Measurements from ENCODE around the gene TRRAP.

The TRRAP gene

DNA sequence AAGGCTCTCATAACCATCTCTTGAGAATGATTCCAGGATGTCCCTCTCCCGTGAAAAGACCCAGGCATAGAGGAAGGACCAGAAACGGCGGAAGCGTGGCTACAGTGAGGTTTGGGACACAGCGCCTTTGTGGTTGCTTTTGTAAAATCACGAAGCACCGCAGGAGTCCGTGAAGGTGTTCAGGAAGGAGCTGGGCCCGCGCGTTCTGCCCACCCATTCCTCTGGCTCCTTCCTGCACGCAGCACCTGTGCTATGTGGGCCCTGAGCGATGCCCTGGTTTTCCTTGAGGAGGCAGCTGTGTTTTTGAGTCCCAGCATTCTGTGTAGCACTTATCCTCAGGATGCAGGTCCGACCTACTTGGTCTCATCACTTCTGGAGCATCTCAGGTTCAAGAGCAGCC is 112.8 kb downstream of the TRRAP start:
- DNase-seq (ENCODE audit: low spot score), result no peak

DNA sequence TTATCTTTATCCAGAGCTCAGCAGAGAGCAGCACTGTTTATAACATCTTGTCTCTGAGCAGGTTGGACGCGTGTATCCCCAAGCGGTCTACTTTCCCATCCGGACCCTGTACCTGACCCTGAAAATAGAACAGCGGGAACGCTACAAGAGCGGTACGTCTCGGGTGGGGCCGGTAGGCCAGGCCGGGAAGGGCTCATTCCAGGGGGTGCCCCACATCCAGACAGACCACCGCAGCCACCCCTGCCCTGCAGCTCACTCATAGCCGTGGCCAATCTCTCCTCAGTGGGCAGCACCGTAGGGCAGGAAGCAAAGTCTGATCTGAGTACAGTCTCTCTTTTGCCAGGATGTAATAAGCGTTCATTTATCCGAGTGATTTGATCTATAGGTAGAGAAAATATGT is 113.7 kb downstream of the TRRAP start:
- DNase-seq (ENCODE audit: low spot score), result no peak

DNA sequence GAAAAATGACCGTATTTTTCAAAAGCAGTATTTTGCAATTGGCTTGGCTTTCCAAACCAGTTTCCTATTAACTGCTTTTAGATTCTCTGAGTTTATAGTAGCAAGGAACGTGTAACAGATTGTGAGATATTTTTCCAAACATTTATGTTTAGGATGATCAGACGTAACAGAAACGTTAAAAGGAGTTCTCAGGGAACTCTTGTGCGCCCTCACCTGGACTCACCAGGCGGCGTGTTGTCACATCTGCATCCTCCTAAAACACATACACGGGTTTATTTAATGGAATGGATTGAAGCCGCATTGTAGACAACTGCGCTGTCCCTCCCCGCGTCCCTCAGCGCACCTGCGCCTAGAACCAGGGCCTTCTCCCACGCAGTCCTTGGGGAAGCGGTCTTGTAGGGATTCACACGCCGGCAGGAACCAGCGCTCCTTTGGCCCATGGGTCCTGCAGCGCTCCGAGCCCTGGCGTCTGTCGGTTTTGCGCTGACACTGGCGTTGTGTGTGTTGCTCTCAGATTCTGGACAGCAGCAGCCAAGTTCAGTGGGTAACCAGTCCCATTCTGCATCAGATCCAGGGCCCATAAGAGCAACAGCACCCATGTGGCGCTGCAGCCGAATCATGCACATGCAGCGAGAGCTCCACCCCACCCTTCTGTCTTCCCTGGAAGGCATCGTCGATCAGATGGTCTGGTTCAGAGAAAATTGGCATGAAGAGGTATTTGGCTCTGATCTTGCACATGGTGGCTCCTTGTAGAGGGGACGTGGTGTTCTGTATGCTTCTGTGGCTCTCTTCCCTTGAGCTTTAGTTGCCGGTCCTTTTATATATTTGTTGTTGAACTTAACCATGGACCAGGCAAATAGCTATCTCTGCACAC is 114.9 kb downstream of the TRRAP start:
- no peak for DNase-seq (ENCODE audit: low spot score)

DNA sequence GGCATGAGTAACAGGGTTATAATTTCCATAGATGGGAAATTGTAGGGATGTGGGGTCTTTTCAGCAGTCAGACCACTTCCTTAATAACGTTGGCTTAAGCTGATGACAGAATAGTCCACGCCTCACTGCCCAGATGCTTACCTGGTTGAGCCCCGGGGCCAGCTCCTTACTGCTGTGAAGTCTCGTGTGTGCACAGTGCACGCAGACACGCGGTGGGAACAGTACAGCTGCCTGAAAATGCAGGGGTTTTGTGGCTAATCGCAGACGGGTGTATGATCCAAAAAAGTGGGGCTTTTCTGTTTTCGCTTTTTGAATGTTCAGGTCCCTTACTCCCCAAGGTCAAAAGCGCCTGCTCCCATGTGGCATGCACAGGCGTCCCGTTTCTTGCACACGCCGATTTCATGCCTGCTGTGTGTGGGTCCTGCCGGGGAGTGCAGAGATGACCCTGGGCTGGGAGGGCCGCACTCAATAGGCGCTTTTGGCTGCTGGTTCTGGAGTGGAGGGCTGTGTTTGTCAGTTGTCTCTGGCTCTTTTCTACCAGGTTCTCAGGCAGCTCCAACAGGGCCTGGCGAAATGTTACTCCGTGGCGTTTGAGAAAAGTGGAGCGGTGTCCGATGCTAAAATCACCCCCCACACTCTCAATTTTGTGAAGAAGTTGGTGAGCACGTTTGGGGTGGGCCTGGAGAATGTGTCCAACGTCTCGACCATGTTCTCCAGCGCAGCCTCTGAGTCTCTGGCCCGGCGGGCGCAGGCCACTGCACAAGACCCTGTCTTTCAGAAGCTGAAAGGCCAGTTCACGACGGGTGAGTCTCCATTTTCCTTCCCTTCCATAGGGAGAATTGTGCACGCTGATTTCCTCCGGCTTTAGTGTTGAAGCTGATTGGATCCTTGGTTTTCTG is 116.0 kb downstream of the TRRAP start:
- no peak for DNase-seq (ENCODE audit: low spot score)

DNA sequence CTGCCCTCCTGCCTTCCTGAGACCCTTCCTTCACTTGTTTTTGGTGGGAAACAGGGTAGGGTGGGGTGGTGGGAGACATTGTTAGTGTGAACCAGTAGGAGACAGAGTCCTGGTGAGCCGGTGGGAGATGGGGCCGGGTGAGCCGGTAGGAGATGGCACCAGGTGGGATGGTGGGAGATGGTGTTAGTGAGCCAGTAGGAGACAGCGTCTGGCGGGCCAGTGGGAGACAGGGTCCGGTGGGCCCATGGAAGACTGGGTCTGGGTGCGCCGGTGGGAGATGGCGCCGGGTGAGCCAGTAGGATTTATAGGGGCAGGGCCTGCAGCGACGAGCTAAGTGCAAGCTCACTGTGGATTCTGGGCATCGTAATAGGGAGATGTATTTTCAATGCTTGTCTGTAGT is 116.8 kb downstream of the TRRAP start:
- DNase-seq (ENCODE audit: low spot score), result no peak

DNA sequence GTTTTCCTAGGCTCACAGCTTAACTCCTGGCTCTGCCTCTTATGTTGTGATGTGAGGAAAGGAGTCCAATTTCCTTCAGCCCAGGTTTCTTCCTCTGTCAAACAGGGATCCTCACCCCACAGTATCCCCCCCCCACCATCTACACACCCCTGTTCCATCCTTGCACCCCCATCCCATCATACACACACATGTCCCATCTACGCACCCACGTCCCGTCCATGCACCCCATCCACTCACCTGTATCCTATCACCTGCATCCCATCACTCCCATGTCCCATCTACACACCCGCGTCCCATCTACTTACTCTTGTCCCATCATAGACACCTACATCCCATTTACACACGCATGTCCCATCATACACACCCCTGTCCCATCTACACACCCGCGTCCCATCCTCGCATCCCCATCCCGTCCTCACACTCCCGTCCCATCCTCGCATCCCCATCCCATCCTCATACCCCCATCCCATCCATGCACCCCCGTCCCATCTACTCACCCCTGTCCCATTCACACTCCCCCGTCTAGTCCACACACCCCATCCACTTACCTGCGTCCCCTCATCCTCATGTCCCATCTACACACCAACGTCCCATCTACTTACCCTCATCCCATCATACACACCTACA is 117.3 kb downstream of the TRRAP start:
- DNase-seq (ENCODE audit: low spot score), result no peak

DNA sequence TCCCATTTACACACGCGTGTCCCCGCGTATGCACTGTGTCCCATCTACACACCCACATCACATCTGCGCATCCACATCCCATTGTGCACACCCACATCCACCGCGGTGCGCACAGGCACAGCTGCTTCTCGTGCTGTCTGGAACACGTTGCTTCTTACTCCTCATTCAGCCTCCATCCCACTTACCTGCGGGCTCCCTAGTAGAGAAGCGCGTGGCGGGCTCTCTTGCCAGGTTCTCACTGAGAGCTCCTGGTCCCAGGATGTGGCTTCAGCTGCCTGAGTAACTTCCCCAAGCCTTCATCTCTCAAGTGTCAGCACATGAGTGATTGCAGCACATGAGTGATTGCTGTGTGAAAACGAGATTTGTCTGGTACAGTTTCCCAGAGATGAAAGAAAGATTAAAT is 117.8 kb downstream of the TRRAP start:
- no peak for DNase-seq (ENCODE audit: low spot score)

DNA sequence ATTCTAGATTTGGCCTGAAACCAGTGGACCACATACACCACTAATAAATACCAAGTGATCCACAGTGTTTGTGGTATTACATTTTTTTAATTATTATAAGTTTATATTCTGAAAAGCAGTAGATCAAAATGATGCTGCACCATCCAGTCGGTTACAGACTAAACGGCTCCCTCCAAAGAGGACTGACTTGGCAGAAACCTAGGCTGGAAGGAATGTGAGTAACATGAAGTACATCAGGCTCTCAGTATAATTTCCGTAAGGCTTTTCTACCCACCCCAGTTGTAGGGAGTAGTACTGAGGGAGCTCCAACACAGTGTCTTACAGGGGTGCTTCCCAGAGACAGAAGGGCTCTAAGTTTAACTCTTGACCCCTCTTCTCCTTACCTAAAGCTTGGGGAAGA is 119.5 kb downstream of the TRRAP start:
- no peak for DNase-seq (ENCODE audit: low spot score)

DNA sequence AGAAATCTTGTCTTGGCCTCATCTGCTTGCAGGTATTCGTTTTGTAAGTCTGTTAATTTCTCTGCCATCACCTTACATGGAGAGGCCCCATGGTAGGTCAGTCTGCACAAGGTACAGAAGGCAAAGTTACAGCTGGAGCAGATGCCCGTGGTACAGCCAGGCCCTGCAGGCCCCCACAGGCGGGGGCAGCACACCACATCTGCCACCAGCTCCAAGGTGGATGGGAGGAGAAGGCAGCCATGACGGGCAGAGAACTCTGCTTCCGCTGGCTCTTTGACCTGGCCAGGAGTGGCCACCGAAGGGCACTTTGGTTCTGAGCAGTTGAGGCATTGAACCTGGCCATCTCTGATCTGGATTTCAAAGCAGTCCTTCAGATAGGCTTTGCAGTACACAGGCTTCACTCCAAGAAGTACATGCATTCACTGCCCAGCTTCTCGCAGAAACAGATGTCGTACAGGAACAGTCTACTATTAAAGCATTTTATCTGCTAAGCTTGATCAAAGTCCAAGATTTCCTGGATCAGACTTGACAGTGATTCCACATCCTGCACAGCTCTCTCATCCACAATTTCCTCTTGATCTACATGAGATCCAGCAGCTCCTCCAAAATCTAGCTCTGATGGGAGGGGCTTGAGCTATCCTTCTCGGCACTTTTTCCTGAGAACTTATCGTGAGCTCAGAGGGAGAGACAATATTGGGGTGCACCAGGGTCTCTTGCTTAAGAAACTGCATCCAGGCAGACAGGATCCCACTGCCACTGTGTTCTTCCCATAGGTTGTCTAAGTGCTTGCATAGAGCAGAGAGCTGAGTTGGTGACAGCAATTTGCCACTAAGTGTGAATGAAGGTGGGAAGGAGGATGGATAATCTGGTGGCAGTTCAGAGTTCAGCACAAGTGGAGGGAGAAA is 120.7 kb downstream of the TRRAP start:
- no peak for DNase-seq (ENCODE audit: low spot score)

DNA sequence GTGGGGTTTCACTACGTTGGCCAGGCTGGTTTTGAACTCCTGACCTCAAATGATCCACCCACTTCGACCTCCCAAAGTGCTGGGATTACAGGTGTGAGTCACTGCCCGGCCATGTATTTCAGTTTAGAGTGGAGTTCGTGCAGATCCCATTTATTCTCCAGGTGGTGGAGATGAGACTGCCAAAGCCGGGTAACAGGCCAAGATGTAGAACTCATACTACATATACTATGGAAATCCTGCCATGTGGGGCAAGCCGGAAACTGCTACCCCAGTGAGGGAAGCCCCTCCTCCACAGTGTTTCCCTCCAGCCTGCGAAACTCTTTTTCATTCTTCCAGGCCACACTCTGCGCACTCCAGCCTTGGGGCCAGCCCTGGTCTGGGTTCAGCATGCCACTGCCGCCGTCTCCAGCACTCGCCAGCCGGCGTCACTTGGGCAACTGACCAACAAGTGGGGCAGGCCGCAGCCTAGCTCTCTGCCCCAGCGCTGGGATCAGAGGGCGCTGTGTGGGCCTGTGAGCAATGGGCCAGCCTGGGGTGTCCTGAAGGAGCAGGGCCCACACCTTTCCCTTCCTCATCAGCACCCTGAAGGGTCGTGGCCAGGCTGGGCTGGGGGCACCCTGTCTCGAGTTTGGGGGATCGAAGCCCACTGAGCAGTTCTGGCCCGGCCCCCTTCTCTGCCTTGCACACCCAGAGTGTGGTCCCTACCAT is 122.0 kb downstream of the TRRAP start:
- no peak for DNase-seq (ENCODE audit: low spot score)

DNA sequence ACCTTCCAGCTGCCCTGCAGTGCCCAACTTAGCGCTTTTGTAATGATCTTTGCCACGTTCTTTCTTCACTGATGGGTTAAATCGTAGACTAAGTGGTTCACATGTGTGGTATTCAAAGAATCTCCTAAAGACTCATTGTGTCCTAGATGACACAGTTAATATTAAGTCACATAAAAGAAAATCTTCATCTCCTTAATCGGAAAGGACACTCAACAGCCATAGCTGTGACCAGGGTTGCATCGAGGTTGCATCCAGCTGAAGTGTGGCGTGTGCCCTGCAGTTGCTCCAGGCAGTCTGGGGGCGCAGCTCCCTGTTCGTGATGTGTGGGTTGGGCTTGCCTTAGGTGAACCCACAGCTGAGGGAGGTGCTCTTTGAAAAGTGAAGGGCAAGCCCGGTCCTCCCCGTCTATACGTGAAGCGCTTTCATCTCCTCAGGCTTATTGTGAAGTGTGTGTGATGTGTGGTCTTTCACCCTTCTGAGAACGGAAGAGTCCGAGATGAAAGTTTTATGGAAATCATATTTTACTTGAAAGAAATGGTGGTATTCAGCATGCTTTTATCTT is 122.7 kb downstream of the TRRAP start:
- DNase-seq (ENCODE audit: low spot score), result no peak

DNA sequence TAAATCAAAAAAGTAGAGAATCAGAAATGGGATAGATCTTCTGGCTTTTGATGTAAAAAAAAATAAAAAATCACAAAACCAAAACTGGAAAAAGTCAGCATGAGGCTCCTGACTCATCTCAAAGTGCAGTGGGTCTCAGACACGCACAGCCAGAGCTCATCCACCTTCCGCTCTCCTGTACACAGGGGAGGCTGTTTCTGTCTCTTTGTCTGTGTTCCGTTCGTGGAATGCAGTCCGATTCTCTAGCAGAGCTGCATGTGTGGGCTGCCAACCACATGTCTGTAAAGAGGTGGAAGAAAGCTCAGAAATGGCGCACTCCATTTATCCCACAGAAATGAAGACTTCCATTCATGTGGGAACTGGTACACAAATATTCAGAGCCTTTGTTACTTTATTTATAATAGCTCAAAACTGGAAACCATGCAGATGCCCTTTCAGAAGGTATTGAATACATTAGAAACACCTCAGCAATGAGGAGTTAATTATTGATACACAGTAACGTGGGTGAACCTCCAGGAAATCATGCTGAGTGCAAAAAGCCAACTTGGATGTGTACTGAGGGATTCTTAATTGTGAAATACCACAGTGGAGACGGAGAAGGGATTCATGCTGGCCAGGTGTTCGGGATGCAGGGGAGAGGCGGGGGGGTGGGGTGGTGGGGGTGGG is 123.3 kb downstream of the TRRAP start:
- no peak for DNase-seq (ENCODE audit: low spot score)

DNA sequence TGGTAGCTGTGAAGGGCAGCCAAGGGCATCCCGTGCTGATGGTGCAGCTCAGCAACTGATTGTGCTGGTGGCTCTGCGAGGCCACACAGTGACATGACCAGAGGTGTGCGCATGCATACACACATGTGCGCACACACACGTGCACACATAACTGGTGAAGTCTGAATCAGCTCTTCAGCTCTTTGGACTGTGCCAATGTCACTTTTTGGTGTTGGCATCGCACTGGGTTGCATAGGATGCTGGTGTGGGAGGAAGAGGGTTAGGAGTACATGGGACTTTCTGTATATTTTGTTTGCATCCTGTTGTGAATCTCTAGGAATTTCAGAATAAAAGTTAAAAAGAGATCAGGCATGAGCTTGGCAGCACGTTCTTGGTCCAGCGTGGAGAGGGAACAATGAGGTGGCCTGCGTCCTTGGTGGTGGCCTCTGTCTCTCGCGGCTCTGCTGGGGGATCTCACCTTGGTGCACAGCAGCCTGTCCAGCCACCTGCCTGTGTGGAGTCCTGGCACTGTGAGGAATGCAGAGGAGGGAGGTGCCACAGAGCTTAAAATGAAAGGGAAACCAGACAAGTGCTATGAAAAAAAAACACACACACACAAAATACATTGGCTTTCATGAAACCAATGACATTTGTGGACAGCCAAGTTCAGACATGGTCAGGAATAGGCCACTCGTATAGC is 124.0 kb downstream of the TRRAP start:
- DNase-seq (ENCODE audit: low spot score), result no peak

DNA sequence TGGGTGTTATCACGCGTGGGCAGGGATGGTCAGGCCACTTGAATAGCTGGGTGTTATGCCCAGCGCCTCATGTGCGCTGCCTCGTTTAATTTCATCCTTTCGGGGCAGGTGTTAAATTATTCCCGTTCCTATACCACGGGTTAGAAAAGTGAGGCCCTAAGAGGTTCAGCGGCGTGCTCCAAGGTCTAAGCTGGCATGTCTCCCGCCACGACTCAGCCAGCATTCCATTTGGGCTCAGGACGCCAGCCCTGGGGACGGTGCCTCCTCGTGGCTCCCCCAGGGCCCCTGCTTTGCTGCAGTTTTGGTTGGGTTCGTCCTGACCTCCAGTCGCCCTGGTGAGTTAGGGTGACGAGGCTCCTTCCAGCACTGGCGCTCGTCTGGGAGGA is 124.5 kb downstream of the TRRAP start:
- DNase-seq (ENCODE audit: low spot score), result no peak

DNA sequence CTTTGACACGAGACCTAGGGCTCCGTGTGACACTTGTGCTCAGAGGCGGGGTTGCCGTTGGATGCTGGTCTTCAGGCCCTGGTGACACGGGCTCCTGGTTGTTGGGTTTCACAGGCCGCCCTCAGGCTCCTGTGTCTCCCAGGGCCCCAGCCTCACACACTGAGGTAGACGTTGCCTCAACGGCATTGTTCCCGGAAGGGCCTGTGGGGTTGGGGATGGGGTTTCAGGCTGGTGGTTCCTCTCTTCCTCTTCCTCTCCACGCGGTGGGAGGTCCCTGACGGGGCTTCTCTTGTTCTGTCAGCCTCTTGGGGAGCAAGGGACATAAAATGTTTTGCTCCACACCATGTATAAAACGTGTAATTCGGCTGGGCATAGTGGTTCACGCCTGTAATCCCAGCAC is 125.1 kb downstream of the TRRAP start:
- no peak for DNase-seq (ENCODE audit: low spot score)

DNA sequence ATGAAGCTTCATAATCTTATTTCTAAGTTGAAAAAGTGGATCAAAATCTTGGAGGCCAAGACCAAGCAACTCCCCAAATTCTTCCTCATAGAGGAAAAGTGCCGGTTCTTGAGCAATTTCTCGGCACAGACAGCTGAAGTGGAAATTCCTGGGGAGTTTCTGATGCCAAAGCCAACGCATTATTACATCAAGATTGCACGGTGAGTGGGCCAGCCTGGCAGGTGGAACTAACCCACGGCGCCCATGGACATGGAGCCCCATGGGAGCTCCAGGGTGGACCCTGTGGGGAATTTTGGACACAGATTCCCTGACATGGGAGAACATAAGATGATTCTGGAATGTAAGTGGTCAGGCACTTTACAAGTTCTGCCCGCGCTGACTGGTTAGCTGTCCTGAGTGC is 125.9 kb downstream of the TRRAP start:
- no peak for DNase-seq (ENCODE audit: low spot score)

DNA sequence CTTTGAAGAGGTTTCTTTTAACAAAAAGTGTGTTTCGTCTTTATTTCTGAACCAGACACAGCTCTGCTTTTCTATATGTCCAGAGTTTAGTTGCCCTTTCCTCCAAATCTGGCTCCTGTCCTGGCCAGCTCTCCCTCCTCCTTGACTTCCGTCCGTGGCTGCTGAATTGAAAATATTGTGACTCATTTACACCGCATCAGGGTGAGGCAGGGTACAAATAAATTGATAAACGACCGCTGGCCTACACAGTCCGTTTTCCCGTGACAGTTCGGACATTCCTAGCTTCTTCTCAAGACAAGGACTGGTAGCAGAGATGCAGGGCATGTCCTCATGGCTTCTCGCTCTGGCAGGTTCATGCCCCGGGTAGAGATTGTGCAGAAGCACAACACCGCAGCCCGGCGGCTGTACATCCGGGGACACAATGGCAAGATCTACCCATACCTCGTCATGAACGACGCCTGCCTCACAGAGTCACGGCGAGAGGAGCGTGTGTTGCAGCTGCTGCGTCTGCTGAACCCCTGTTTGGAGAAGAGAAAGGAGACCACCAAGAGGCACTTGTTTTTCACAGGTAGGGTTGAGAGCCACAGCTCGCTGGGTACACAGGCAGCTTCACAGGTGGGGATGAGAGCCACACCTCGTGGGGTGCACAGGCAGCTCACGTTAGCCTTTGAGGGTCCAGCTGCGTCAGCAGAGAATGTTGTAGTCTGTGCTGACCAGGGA is 126.6 kb downstream of the TRRAP start:
- DNase-seq (ENCODE audit: low spot score), result no peak

DNA sequence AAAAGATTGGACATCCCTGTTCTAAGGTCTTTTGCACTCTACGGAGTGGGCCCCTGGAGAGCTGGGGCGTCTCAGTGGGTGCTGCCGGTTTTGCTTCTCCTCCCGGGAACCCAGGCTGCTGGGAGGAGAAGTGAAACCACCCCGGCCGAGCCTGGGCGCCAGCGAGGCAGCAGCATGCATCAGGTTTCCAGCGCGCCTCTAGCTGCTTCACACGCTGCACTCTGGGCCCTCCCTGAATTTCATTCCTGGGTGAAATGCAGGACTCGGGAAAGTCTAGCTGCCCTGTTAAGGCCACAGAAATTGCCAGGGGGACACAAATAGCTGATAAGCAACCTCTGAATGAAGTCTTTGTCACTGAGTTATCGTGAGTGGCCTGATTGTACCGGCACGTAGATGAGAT is 127.4 kb downstream of the TRRAP start:
- peak; percentile 86 for DNase-seq (ENCODE audit: low spot score)

Data from COLO829 (cell line).